ENCODE measurements around the gene TRIM27. TPM values are rescaled to one million over a fixed set of nuclear protein-coding genes. Genes with fewer than 3 reads are reported as not detected.

TRIM27 gene
- total RNA-seq, 2 donors from 2014 or later: 30.8 to 35.4 TPM

Other genes starting within 250 kb of the TRIM27 start
- gene ZNF311, start 81.3 kb upstream of the TRIM27 start, total RNA-seq: 1 to 10 TPM in 1 of 2 donors, under 1 TPM in 1; 0.90 to 1.7 TPM
- not detected for gene OR2W1, start 121.2 kb upstream of the TRIM27 start, total RNA-seq
- gene OR2B3, start 163.3 kb upstream of the TRIM27 start, total RNA-seq: not detected
- gene OR2J1, start 175.5 kb upstream of the TRIM27 start, total RNA-seq: not detected
- not detected for gene OR2J3, start 184.1 kb upstream of the TRIM27 start, total RNA-seq
- not detected for gene OR2J2, start 246.9 kb upstream of the TRIM27 start, total RNA-seq

Data from posterior vena cava (tissue), 2 donors.